SK-N-MC (cell line): ENCODE measurements around the gene TNNT2.

Source experiments
- EZH2 ChIP-seq: fragments of 200-600 bp; sonication (generic); IDR thresholded peaks from one replicate; pipeline ENCODE4 v1.6.1; 2017; ENCODE audit warnings: antibody characterized with exemption
- FOXP2 ChIP-seq: optimal IDR thresholded peaks from 2 replicates; pipeline ENCODE3; 2011; ENCODE audit warnings: mild to moderate bottlenecking, moderate library complexity; ENCODE audit not compliant: insufficient read depth; ENCODE audit errors: extremely low read length, control extremely low read depth
- POLR2AphosphoS5 ChIP-seq: IDR thresholded peaks from 2 replicates; pipeline ENCODE4 v1.6.1; 2012; ENCODE audit warnings: mild to moderate bottlenecking, low read depth, low read length, borderline replicate concordance

DNA sequence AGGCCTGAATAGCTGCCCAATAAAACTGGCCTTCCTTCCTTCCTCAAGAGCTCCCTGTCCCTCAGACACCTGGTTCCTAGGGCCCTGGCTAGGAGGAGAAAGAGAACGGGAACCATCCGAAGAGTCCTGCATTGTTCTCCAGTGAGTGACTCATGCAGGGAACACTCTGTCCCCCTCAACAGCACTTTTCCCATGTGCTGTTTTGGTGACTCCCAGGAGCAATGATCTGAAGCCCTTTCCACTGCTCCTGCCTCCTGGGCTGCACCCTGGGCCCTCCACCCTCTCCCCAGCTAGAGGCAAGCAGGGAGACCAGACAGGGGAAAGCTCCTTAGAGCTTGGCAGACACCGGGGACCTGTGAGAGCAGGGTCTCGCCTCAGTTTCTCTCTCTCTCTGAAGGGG, 18.9 kb downstream of the TNNT2 start:
- TF ChIP-seq EZH2 (no peak), POLR2AphosphoS5 (no peak), FOXP2 (no peak)
